HG02981 (cell line): ENCODE data around the gene PDE6G.

Experiments used
- ATAC-seq: cut with Tn5 transposase; IDR thresholded peaks from one replicate; pipeline ENCODE4 v1.9.1; 2021; ENCODE audit warnings: mild to moderate bottlenecking, moderate library complexity; ENCODE audit not compliant: unreplicated experiment

PDE6G gene

GRCh38 chr17:81664051-81664470 is 7.7 kb upstream of the PDE6G start:
- ATAC-seq: no peak

- no peak for ATAC-seq
Observed at GRCh38 chr17:81662002-81662401, 5.7 kb upstream of the PDE6G start.

- ATAC-seq: no peak
Observed at GRCh38 chr17:81660441-81660840, 4.1 kb upstream of the PDE6G start.

GRCh38 chr17:81659038-81659437 is 2.7 kb upstream of the PDE6G start:
- ATAC-seq: no peak

DNA sequence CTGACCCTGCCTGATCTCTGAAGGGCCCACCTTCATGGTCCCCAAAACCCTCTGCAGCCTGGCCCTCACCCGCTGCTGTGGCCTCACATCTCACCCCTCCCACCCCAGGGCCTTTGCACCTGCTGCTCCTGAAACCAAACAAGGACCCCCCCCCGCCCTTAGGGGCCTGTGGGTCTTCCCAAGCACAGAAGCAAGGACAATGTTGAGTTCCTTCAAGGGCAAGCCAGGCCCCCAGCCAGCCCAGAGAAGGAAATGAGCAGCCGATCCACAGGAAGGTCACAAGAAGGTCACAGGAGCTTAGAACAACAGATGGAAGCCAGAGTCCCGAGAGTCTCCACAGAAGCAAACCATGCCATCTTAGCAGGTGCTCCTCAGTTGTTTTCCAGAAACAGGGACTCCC is 493 bp upstream of the PDE6G start:
- ATAC-seq: no peak

DNA sequence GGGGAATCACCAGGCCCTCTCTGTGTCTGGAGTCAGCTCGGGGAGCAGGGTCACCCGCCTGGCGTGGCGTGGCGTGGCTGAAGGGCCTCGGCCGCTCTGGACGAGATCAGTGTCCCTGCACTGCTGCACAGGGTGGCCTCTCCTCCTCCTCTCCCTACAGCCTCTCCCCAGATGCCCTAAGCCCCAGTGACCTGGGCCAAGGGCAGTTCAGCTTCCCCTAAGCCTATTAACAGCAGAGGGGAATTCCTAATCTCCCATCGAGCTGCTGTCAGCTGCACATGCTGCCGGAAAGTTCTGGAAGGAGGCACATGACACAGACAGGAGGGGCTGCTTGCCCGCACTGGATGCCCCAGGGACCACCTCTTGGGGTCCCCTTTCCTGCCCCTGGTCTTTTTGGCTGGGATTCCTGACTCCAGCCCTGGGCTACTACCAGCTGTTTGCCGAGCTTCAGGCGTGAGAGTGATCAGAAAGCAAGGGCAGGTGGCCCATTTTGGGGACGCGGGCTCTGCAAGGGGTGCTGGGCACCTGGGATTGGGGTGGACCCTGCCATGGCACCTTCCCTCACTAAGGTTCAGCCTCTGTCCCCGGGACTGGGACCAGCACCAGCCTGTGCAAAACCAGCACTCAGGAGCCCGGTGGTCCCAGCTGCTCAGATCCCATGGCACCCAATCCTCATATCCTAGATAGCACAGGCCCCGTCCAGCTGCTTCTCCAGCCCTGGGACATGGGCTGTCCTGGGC is 794 bp downstream of the PDE6G start:
- ATAC-seq: no peak

GRCh38 chr17:81652906-81653771 is 3.2 kb downstream of the PDE6G start:
- ATAC-seq: no peak

DNA sequence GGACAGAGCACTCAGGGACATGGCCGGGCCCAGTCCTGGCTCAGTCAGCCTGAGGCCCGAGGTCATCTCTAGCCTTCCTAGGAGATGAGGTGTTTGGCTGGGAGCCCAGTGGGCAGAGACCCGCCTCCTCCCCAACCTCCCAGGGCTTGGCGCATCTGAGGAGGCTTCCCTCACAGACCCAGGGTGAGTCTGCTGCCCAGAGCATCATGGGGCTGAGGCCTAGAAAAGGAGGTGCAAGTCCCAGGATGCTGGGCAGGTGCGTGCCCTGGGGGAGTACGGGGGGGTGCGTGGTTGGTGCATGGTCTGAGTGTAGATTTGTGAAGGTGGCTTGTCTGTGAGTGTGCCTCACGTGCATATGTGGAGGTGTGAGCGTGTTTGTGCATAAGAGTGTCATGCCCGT is 4.7 kb downstream of the PDE6G start:
- no peak for ATAC-seq

- ATAC-seq: no peak
Observed at GRCh38 chr17:81650951-81651350, 5.4 kb downstream of the PDE6G start.

DNA sequence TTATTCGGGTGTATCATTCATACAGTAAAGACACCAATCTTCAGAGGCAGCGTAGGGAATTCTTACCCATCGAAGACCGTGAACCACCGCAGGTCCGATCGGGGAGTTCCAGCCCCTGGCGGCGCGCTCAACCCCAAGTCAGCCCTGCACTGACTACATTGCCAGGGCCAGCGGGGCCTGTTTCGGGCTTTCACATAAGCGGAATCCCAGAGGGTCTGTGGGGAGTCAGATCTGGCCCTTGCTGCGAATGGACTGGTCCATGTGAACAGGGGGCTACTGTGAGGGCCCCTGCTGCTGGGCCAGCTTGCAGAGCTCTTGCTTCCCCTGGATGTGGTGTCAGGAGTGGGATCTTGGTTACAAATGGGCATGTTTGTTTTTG is 7.6 kb downstream of the PDE6G start:
- no peak for ATAC-seq

GRCh38 chr17:81648013-81648706 is 8.2 kb downstream of the PDE6G start:
- no peak for ATAC-seq

DNA sequence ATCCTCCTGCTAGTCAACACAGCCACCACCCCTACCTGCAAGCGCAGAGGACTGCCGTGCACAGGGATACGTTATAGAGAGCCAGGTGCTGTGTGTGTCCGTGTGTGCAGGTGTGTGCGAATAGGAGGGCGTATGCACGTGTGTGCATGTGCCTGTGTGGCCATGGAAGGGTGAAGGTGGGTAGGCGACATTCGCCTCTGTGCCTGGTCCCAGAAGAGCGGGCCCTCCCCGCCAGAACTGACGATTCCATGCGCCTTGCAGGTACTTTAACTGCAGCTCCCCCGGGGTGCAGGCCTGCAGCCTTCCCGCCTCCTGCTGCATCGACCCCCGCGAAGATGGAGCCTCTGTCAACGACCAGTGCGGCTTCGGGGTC is 8.7 kb downstream of the PDE6G start:
- no peak for ATAC-seq

DNA sequence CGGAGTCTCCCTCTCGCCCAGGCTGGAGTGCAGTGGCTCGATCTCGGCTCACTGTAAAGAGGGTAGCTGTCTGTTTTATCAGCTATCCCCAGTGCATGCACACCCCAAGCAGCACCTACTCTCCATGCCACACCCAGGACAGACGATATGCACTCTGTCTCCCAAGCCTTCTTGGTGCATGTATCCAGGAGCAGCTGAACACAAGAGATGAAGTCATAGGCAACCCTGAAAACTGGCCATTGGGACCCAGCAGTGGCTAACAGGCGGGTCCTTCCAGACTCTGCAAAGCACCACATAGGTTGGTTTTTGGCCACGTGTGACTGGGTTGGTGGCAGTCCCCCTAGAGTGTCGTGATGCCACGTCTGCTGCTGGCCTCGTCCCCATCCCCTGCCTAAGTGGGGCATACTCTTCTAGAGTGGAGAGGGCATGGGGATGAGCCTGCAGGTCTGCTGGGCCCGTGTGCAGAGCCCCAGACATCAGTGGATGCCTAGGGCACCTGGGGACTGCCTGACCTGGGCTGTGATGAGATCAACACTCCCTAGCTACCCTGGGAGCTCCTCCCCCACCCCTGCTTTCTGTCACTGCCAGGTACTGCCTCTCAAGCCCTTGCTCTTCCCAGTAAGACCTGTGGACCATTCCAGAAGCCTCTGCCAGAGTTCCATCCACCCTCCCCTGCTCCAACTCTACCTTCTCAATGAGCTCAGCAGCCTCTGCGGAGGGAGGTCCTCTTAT is 9.3 kb downstream of the PDE6G start:
- no peak for ATAC-seq

DNA sequence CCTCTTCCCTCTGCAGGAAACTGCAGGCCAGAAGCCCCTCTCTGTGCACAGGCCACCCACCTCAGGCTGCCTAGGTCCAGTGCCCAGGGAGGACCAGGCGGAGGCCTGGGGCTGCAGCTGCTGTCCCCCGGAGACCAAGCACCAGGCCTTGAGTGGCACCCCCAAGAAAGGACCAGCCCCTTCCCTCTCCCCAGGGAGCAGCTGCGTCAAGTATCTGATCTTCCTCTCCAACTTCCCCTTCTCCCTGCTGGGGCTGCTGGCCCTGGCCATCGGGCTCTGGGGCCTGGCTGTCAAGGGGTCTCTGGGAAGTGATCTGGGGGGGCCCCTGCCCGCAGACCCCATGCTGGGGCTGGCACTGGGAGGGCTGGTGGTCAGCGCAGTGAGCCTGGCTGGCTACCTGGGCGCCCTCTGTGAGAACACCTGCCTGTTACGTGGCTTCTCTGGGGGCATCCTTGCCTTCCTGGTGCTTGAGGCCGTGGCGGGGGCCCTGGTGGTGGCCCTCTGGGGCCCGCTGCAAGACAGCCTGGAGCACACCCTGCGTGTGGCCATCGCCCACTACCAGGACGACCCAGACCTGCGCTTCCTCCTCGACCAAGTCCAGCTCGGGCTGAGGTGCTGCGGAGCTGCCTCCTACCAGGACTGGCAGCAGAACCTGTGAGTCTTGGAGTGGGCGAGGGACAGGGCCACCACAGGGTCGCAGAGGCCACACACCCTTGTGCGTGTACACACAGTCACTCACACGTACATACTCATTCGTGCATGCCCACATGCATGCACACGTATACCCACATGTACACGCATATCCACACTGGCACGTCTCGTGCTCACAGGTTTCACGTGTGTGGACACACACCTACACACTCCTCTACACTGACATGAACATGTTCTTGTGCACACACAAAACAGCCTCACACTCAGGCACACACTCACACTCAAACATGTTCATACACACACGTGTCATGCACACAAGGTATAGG is 11.1 kb downstream of the PDE6G start:
- ATAC-seq: no peak

GRCh38 chr17:81644496-81644895 is 11.8 kb downstream of the PDE6G start:
- no peak for ATAC-seq

- no peak for ATAC-seq
Observed at GRCh38 chr17:81641825-81642489, 14.4 kb downstream of the PDE6G start.

- no peak for ATAC-seq
Observed at GRCh38 chr17:81640011-81640410, 16.3 kb downstream of the PDE6G start.

GRCh38 chr17:81638683-81639082 is 17.7 kb downstream of the PDE6G start:
- ATAC-seq: no peak

GRCh38 chr17:81636505-81637288 is 19.6 kb downstream of the PDE6G start, which contains the start of the genes NPLOC4 and TSPAN10:
Gene NPLOC4, minus strand, starts transcription at chr17:81637112. Its CDS starts 182 bp downstream, at chr17:81636930.
Gene TSPAN10, plus strand, starts transcription at chr17:81637196. Its CDS starts 5,217 bp downstream, at chr17:81642413.
- peak; percentile 81 for ATAC-seq
